HG02970 (cell line): ENCODE measurements around the gene OXCT1.
"Not testable (repeated sequence)": the region's sequence is repeated elsewhere in the genome, so short reads cannot be mapped to it uniquely, and the experiment has no call there.

Source experiments
- ATAC-seq: cut with Tn5 transposase; IDR thresholded peaks from one replicate; pipeline ENCODE4 v1.9.1; 2021; ENCODE audit warnings: mild to moderate bottlenecking, moderate library complexity, moderate number of reproducible peaks; ENCODE audit not compliant: unreplicated experiment, low FRiP score

The OXCT1 gene

GRCh38 chr5:41736641-41737040, 133.6 kb downstream of the OXCT1 start:
- no peak for ATAC-seq

DNA sequence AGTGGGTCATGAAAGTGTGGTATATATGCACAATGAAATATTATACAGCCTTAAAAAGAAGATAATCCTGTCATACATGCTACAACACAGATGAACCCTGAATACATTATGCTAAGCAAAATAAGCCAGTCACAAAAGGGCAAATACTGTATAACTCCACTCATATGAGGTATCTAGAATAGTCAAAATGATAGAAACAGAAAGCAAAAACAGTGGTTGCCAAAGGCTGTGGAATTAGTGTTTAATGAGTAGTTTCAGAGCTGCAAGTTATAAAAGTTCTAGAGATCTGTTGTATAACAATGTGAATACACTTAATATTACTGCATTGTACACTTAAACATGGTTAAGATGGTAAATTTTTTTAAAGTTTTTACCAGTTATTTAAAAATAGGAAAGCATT, 135.0 kb downstream of the OXCT1 start:
- no peak for ATAC-seq

DNA sequence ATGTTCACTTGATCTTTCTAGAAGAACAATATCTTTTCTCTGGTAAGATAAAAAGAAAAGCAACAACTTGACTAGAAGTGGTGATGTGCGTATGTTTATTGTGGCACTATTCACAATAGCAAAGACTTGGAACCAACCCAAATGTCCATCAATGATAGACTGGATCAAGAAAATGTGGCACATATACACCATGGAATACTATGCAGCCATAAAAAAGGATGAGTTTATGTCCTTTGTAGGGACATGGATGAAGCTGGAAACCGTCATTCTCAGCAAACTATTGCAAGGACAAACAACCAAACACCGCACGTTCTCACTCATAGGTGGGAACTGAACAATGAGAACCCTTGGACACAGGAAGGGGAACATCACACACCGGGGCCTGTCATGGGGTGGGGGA, 140.8 kb downstream of the OXCT1 start:
- not testable (repeated sequence) for ATAC-seq

DNA sequence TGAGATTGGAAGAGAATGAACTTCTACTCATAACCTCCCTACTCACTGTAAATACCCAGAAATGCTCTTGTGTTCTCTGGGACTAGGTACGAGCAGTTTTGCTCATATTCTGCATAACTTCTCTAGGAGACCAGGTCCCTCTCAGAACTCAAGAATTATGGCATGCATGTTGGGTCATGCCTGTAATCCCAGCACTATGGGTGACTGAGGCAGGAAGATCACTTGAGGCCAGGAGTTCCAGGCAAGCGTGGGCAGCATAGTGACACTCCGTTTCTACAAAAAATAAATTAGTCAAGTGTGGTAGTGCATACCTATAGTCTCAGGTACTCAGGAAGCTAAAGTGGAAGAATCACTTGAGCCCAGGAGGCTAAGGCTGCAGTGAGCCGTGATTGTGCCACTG, 141.9 kb downstream of the OXCT1 start:
- ATAC-seq: no peak

- no peak for ATAC-seq
These were observed 147.8 kb downstream of the OXCT1 start for GRCh38 chr5:41722359-41722950.

DNA sequence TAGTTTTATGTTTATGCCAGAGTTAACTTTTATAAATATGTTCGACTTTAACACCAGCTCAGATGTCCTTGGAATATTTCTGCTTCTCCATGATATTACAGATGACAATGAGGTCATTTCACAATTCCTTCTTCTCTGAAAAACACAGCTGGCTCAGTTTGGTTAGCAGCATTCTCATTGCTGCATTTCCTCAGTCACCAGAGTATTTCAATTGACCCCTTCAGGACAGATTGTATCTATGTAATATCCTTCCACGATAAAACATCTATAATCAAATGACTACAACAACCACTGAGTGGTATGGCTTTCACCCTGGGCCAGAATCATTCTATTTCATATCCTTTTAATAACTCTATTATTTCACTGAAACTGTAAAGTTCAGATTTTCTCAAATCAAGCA, 148.7 kb downstream of the OXCT1 start:
- ATAC-seq: no peak

- ATAC-seq: no peak
These were observed 153.8 kb downstream of the OXCT1 start for GRCh38 chr5:41716382-41716781.

DNA sequence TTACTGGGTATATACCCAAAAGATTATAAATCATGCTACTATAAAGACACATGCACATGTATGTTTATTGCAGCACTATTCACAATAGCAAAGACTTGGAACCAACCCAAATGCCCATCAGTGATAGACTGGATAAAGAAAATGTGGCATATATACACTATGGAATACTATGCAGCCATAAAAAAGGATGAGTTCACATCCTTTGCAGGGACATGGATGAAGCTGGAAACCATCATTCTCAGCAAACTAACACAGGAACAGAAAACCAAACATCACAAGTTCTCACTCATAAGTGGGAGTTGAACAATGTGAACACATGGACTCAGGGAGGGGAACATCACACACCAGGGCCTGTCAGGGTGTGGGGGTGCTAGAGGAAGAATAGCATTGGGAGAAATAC, 155.8 kb downstream of the OXCT1 start:
- not testable (repeated sequence) for ATAC-seq

- ATAC-seq: no peak
These were observed 161.7 kb downstream of the OXCT1 start for GRCh38 chr5:41708604-41708940.

DNA sequence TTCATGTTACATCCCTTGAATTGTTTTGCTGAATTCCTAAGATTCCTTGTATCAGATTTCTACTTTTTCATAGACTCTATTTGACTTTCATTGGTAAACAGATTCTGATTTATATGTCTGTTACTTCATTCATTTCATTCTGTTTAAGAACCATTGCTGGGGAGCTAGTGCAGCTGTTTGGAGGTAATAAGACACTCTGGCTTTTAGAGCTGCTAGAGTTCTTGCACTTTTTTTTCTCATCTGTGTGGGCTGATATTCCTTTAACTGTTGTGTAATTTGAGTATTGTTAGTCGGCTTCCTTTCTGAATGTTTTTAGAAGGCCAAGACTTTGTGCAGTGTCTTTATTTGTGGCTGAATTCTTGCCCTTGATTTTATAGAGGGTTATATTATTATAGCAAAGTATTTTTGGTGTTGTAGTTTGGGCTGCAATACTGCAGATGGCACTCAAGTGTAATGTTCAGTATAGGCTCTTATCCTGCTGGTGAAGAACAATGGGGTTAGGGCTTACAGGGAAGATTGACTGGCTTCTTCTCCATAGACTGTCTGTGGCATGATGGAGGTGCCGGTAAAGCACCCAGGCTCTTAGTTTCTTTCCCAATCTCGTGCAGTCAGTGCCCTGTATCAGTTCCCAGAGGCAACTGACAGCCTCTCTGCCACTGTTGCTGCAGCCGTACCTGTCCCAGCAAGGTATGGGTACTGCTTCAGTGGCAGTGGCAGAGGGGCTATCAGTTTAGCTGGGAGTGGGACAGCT, 162.2 kb downstream of the OXCT1 start:
- ATAC-seq: no peak

DNA sequence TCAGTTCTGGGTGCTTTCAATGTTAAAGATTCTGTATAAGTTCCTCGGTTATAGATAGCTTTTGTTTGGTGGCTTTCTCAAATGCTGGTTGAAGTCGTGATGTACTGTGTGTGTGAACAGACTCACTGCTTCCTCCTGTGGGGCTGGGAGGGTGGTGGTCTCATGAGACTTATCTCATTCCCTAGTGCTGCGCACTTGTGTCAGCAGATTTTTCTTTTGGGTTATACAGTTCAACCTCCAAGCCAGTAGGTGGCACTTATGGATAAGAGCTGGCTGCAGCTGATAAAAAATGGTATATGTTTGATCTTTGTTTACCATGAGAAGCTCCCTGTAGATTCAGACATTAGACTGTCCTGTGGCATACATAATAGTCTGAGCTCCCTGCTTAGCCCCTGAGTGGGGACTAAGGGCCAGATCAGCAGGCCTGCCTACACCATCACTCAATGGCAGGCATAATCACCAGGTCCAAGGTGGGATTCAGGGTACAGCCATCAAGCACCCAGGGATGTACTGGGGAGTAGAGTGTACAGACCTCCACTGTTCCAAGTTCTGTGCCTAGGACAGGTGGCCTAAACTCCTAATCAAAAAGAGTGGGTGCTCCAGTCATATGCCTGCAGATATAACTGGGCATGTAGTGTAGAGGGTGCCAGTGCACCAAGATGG, 174.2 kb downstream of the OXCT1 start:
- ATAC-seq: no peak

DNA sequence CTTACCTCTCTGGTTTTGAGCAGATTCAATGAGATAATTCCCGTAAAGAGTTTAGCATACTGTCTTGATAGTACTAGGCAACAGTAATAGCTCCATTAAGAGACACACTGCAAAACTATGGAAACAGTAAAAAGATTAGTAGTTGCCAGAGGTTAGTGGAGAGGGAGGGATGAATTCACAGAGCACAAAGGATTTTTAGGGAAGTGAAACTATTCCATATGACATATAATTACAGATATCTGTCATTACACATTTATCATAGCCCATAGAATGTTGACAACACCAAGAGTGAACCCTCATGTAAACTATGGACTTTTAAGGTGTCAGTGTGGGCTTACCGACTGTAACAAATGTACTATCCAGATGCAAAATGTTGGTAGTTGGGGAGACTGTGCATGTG, 183.5 kb downstream of the OXCT1 start:
- no peak for ATAC-seq

GRCh38 chr5:41686191-41686590, 184.0 kb downstream of the OXCT1 start:
- no peak for ATAC-seq

DNA sequence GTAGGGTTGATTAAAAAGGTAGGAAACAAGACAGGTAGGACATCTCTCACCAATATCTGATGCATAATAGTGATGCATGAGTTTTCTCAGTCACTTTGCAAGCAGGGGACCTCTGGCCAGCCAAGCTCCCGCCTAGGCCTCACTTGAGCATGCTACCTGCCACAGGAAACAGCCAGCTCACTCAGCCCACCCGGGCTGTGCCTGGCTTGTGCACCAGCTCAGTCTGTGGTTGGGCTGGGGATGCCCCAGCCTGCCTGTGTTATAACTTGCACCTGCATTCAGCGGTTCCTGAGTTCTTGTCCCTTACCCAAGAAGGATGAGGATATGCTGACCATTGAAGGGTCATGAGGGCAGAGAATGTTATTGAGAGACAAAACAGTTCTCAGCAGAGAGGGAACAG, 187.0 kb downstream of the OXCT1 start:
- ATAC-seq: no peak

- ATAC-seq: no peak
These were observed 187.6 kb downstream of the OXCT1 start for GRCh38 chr5:41682641-41683040.

GRCh38 chr5:41681840-41682239, 188.4 kb downstream of the OXCT1 start:
- no peak for ATAC-seq
